A673 (cell line): Measurements from ENCODE around the gene ARPP21.

Experiments
- CTCF ChIP-seq: fragments of 300-800, 200-600 bp; sonication (generic); conservative IDR thresholded peaks from 2 replicates; pipeline ENCODE4 v1.5.1; 2017; ENCODE audit warnings: low read depth, mild to moderate bottlenecking, antibody characterized with exemption, low read length, moderate library complexity, mixed read lengths
- EZH2 ChIP-seq: fragments of 200-600 bp; sonication (generic); IDR thresholded peaks from 2 replicates; pipeline ENCODE4 v1.6.1; 2017; ENCODE audit warnings: borderline replicate concordance, low read depth, mild to moderate bottlenecking, mixed read lengths, antibody characterized with exemption, low read length; ENCODE audit not compliant: poor library complexity, severe bottlenecking

DNA sequence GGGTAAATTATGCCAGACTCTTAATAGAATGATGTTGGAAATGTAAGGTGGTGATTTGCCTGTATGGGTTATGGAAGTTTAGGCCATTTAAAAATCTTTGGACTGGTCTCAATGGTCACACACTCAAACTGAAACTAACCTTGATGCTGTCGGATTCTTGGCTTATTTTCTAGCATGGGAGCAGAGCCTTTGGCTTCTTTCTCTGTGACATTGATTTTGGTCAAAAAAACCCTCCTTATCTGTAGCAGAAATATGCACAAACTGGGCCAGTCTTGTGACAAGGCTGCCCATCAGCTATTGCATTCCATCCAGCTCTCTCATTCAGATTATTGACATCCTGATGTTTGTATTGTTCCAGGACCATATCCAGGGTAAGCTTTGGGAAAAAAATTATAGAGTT lies 35.9 kb downstream of the ARPP21 start:
- TF ChIP-seq CTCF (no peak), EZH2 (no peak)
